B cell (primary cell): ENCODE results near the gene WDR38.

ENCODE experiments used
- EZH2 ChIP-seq: IDR thresholded peaks from 2 replicates; pipeline ENCODE4 v1.6.1; 2012; ENCODE audit warnings: borderline replicate concordance, low read depth, mild to moderate bottlenecking, moderate library complexity, low read length; ENCODE audit not compliant: insufficient read depth, poor library complexity, severe bottlenecking
- TF ChIP-seq, protein P1 (sequence below): fragments of 200-600 bp; IDR thresholded peaks from one replicate; pipeline ENCODE4 v1.8.0; 2022; ENCODE audit warnings: antibody characterized with exemption, mild to moderate bottlenecking

DNA sequence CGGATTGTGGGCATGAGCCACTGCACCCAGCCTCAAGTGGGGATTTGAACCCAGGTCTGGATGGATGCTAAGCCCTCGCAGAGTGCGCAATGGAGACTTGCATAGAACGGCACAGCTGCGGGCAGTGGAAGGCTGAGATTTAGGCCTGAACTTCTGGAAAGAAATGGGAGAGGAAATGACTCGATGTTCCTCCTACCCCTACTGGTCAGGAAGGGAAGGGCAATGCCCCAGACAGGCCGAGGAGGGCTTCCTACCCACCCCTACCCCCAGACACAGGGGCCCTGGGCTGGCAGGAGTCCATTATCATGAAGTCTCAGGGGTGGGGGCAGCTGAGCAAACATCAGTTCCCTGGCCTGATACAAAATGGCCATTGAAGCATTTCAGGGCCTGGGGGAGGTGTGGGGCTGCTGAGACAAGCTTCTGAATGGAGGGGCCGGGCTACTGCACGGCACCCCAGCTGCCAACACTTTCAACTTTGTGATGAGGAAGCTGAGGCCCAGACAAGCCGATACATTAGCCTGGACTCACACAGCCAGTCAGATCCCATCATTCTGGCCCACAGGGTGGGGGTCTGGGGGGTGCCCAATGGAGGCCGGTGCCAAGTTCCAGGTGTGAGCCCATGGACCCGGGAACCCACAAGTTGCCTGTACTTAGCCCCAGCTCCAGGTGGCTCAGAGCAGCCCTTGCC lies 13.5 kb upstream of the WDR38 start:
- TF ChIP-seq, protein P1, sequence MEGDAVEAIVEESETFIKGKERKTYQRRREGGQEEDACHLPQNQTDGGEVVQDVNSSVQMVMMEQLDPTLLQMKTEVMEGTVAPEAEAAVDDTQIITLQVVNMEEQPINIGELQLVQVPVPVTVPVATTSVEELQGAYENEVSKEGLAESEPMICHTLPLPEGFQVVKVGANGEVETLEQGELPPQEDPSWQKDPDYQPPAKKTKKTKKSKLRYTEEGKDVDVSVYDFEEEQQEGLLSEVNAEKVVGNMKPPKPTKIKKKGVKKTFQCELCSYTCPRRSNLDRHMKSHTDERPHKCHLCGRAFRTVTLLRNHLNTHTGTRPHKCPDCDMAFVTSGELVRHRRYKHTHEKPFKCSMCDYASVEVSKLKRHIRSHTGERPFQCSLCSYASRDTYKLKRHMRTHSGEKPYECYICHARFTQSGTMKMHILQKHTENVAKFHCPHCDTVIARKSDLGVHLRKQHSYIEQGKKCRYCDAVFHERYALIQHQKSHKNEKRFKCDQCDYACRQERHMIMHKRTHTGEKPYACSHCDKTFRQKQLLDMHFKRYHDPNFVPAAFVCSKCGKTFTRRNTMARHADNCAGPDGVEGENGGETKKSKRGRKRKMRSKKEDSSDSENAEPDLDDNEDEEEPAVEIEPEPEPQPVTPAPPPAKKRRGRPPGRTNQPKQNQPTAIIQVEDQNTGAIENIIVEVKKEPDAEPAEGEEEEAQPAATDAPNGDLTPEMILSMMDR: peak; percentile 24
- TF ChIP-seq EZH2: no peak
